Stimulated activated CD8-positive, alpha-beta memory T cell treated with anti-CD3 and anti-CD28 coated beads, Interleukin-7, amount 100 ng/mL, for 4 hours (primary cell): Measurements from ENCODE around the gene LANCL3.

Experiments used
- DNase-seq, 2 donors: peaks; one replicate each; pipeline ENCODE4 v3.0.0-alpha.2; 2020; ENCODE audit warnings: low read depth in 2 of 2

LANCL3 gene

DNA sequence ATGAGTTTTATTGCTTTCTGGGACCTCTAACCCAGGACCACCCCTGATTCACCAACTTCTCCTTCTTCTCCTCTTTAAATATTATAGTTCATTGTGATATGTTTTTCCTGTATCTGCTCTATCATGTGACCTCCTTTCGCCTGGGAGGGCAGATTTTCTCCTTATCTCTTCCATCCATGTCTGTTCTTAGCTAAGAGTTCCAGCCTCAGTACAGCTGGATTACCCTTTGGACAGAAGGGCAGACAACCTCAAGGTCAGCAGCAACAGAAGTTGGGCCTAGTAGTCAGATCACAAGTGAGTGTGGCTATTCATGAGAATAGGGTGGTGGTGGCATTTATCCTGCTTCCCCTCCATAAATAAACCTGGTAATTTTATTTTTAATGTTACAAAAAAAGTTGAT, 108.4 kb downstream of the LANCL3 start:
- no peak for DNase-seq

DNA sequence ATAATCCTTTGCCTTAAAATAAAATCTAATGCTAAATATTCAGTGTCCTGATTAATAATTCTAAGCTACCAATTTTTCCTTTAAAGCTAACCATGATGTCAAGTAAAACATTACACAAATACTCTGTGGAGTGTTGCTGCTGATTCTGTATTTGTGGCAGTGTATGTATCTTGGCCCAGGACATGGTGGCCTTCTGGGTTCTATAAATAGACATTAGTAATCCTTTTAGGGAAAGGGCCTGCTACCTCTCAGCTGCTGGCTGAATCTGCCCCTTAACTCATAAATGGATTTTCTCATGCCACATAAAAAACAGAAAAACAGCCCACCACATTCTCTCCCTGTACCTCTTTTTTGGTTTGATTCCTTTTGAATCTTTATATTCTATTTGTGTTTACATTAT, 113.0 kb downstream of the LANCL3 start:
- no peak for DNase-seq

DNA sequence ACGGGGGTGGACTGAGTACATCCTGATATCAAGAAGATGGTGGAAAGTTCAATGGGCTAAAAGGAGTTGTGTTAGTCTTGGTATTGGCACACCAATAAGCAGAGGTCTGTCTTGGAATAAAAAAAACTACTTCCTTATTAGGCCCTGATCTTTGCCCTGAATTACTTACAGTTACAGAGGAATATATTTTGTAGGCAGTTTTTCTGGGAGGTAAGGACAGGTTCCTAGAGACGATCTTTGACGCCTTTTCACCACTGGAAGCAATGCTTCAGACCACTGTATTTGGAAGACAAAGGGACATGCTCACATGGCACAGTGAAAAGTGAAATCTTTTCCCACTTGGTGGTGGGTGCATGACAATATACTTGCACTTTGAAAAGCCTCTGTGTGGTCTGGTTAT, 113.5 kb downstream of the LANCL3 start:
- no peak for DNase-seq

DNA sequence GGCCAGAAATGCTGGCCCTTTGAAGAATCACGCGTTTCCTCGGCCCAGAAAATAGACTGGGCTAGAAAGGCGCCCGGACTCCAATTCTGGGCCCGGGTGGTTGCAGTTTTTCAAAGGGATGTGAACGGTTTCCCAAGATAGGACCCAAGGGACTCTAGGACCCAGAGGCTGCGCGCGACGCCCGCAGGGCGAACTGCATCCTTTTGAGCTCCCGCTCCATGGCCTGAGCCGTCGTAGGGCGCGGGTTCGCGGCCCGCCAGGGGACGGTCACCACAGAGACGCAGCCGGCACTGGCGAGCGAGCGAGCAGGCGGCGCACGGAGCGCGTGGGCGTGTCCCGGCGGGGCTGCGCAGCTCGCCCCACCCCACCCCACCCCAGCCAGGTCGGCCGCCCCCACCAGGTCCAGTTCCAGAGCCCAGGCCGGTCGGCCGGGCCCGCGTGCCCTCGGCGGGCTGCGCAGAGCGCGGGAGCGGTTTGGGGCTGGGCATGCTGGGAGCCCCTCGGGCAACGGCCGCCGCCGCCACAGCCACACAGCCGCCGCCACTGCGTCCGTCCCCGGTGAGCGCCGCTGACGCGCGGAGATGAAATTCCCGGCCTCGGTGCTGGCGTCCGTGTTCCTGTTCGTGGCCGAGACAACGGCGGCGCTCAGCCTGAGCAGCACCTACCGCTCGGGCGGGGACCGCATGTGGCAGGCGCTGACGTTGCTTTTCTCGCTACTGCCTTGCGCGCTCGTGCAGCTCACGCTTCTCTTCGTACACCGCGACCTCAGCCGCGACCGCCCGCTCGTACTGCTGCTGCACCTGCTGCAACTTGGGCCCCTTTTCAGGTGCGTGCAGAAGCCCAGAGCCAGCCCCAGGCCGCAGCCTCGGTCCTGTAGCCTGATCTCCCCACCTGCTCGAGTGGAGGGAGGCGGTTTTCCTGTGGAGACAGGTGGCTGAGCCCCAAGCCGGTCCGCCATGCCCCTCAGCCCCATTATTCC, 114.2 kb downstream of the LANCL3 start, which contains the start of gene XK:
XK (plus strand) TSS at position 411 of the 979 bp plus-strand sequence; CDS start at position 582, 171 bp downstream.
- DNase-seq: peak in 1 of 2 donors; percentile 25

DNA sequence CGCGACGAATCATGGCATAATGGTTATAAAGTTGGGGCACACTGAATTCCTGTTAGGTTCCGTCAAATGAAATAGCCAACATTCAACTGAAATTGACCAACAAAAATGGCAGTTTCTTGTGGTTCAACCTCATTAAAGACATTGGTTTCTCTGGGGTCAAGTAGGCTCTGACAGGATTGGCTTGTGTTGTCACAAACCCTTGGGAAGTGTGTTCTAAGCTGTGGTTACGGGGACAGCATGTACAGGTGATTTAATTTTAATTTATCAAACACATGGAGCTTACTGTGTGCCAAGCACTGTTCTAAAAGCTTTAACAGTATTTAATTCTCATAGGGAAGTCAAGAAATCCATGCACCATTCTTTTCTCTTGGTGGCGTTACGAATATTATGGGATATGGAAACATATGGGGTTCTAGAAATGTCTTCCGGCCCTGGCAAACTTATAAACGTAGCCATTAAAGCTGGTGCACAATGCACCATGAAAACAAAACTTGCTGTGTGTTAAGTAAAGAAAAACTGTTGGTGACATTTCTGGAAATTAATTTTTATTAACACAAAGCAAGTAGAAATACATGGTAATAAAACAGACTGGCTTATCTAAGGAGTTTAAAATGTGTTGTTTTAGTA, 115.0 kb downstream of the LANCL3 start:
- no peak for DNase-seq

DNA sequence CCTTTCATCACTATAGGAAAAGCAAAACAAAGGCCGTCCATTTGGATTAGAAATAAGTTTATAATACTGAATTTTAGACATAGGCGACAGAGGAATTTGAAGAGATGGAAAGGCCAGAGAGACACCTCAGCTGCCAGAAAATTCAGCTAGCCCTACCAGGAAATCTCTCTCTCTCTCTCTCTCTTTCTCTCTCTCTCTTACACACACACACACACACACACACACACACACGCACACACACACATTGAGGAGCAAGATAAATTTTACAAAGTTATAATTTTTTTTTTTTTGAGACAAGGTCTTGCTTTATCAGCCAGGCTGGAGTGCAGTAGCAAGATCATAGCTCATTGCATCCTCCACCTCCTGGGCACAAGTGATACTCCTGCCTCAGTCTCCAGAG, 115.5 kb downstream of the LANCL3 start:
- no peak for DNase-seq

- DNase-seq: no peak
These were observed 118.7 kb downstream of the LANCL3 start for GRCh38 chrX:37690119-37690518.

DNA sequence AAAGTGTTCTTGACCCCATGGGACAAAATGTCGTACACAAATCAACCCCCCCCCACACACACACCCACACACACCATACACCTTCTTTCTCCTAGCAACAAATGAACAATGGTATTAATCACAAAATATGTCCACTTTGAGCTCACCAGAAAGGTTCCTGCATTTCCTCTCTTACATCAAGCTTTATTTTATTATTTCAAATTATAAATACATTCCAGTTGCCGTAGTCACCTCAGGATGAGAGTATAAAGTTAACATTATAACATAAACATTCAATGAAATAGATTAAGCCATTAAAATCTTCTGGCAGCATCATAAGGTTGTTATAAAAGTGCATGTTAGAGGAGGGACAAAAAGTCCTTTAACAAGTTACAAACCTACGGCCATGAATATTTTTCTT, 121.5 kb downstream of the LANCL3 start:
- DNase-seq: no peak

- no peak for DNase-seq
These were observed 125.8 kb downstream of the LANCL3 start for GRCh38 chrX:37697169-37697760.

- DNase-seq: no peak
These were observed 130.1 kb downstream of the LANCL3 start for GRCh38 chrX:37701588-37701987.

DNA sequence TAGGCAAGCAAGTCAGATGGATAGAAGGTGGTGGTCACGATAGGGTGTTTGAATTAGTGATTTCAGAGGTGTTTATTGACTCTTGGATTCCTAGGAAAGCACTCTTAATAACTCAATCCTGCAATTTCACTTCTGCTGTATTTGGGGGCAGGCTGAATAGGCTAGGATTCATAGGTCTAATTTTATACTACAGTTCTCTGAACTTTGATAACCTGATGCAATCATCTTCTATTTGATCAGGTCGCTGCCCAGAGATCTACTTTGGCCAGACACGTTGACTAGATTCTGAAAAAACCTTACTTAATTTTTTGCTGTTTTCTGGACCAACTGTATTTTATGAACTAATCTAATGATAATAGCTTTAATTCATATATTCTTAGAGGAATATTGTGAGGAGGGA, 140.5 kb downstream of the LANCL3 start:
- no peak for DNase-seq

- DNase-seq: no peak
These were observed 141.0 kb downstream of the LANCL3 start for GRCh38 chrX:37712458-37712857.

DNA sequence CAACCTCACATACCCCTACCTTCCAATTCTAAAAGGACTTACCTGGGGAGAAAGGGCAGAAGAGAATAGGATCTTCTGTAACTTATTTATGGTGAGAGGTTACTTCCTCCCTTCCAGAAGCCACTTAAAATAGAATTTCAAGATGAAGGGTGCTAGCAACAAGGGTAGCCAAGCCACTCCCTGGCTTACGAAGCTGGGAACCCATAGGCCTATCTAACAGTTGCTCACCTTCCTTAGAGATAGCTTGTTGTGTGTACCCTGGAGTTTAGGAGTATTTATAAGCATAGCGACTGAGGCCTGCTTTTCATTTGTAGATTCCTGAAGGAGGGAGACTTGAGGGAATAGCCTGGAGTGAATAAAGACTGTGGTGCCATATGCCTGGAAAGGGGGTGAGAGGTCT, 143.0 kb downstream of the LANCL3 start:
- DNase-seq: no peak

GRCh38 chrX:37716602-37717001, 145.1 kb downstream of the LANCL3 start:
- DNase-seq: no peak

DNA sequence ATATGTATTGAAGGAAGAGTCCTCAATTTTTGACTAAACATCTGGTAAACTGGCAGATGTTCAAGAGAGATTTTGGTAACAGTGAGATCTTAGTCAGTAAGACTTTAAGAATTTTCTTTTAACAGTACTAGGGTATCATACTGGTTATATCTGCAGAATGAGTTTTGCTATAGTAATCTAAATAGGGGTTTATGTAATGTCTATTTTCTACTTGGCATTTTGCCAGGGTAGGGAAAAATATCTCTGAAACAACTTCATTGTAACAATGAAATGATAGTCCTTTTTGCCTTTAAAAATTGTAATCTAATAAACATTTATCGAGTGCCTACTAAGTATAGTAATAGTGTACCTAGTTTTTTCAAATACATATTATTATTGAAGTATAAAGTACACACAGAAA, 146.2 kb downstream of the LANCL3 start:
- no peak for DNase-seq

DNA sequence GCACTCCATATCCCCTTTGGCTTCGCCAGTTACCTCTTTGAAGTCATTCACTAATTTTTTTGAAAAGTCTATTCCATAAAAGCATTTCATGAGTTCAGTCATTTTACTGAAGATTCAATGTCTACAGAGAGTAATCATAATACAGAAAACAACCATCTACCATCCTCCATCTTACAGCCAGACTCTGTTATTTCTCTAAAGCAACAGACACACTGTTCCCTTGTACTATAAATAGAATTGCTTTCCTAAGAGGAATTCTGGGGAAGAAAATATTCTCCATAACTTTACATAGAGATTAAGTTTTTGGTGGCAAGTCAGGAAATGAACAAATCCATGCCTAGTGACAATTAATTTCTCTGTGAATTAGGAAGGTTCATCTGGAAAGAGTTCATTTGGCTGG, 151.1 kb downstream of the LANCL3 start:
- no peak for DNase-seq

GRCh38 chrX:37726346-37726745, 154.9 kb downstream of the LANCL3 start:
- no peak for DNase-seq
